Fibroblast of lung (primary cell): ENCODE data around the gene NEUROG2.

Experiments
- CTCF ChIP-seq, 2 donors: IDR thresholded peaks in 1 of 2; conservative IDR thresholded peaks in 1 of 2; 1 replicate in 1 of 2; 2 replicates in 1 of 2; pipeline ENCODE4 v1.5.1; 2011 to 2012; ENCODE audit warnings: low read length in 2 of 2, control low read depth in 1 of 2, inconsistent platforms in 1 of 2, low read depth in 1 of 2, mild to moderate bottlenecking in 1 of 2
- EZH2 ChIP-seq: IDR thresholded peaks from 2 replicates; pipeline ENCODE4 v1.5.1; 2012; ENCODE audit warnings: low read length, control low read depth, mild to moderate bottlenecking; ENCODE audit errors: missing control alignments

GRCh38 chr4:112563431-112564200 lies 47.6 kb upstream of the NEUROG2 start:
- no peak for TF ChIP-seq EZH2
- TF ChIP-seq CTCF (conservative IDR thresholded peaks at IDR 0.05 in 1 of 2, IDR thresholded peaks at IDR 0.05 in 1 of 2; ENCODE audit: low read depth in 1 of 2, low read length in 2 of 2), result no peak
